ENCODE data around the gene FAM216A.
"Not testable (repeated sequence)": the region's sequence is repeated elsewhere in the genome, so short reads cannot be mapped to it uniquely, and the experiment has no call there.

FAM216A gene

GRCh38 chr12:110449799-110450497 lies 18.7 kb upstream of the FAM216A start, which contains the start of gene ARPC3:
Gene ARPC3, minus strand, starts transcription at chr12:110450337. Its CDS starts 77 bp downstream, at chr12:110450260.
- peaks cover 31% of the 10 kb centered on the region for H3K4me1 ChIP-seq
- peaks cover 46% of the 10 kb centered on the region for H4K20me1 ChIP-seq
- H3K9ac ChIP-seq: peak within 1 kb of the TSS; percentile 97
- TF ChIP-seq Cebpa-rat (IDR thresholded peaks at IDR 0.05): no peak
- no peaks in the 10 kb centered on the region for H3K27me3 ChIP-seq
- peak within 1 kb of the TSS; percentile 93 for H3K4me2 ChIP-seq
- no peaks in the 10 kb centered on the region for H3K9me3 ChIP-seq
- H3K4me3 ChIP-seq: peak within 1 kb of the TSS; percentile 86
- peak within 1 kb of the TSS; percentile 98 for H3K27ac ChIP-seq
- peaks cover 68% of the 10 kb centered on the region for H3K36me3 ChIP-seq

- H3K9ac ChIP-seq: no peak overlapping the region
Measured at GRCh38 chr12:110451263-110451662, 17.4 kb upstream of the FAM216A start.

DNA sequence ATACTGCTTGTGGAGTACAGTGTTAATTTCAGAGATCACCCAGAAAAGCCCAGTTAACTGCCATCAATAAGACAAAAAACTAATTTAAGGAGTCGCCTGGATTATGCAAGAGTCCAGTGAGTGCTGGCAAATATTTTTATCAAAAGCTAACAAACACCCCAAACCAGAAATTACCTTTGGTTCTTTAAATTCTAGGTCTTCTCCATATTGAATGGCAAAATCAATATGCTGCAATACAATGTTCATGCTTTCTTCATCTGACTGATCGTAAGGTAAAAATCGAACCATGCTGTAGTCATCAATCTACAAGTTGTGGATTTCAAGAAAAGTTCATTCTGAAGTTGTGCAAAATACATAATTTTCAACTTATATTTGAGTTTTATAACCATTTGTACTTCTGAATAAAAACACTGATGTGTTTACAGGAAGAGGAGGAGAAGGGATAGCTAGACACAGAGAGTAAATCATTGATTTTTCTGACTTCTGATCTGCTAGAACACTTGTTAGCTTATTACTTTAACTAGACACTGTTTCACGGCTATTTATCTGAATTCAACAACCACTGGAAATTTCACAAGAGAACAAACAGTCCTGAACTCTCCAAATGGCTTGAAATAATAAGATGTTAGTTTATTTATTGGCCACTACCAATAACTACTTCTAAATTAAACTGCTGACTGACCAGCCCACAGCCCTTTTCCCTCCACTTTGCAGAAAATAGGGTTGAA lies 14.9 kb upstream of the FAM216A start:
- Histone ChIP-seq H3K9ac (no peak overlapping the region; the same call in 1 of the 2 replicates), H3K36me3 (peaks cover 64% of the 10 kb centered on the region), H3K4me2 (no peak overlapping the region), H3K4me1 (peaks cover 47% of the 10 kb centered on the region), H3K9me3 (no peaks in the 10 kb centered on the region), H4K20me1 (peaks cover 9% of the 10 kb centered on the region), H3K4me3 (no peak overlapping the region), H3K27me3 (no peaks in the 10 kb centered on the region), H3K27ac (no peak overlapping the region)
- TF ChIP-seq Cebpa-rat (IDR thresholded peaks at IDR 0.05): no peak

More at GRCh38 chr12:110451263-110451662, 17.4 kb upstream of the FAM216A start:
- peaks cover 65% of the 10 kb centered on the region for H3K36me3 ChIP-seq
- no peak overlapping the region for H3K4me2 ChIP-seq
- H4K20me1 ChIP-seq: peaks cover 32% of the 10 kb centered on the region
- TF ChIP-seq Cebpa-rat (IDR thresholded peaks at IDR 0.05): no peak
- H3K4me1 ChIP-seq: peaks cover 44% of the 10 kb centered on the region
- H3K27ac ChIP-seq: no peak overlapping the region
- H3K4me3 ChIP-seq: no peak overlapping the region
- H3K27me3 ChIP-seq: no peaks in the 10 kb centered on the region
- no peaks in the 10 kb centered on the region for H3K9me3 ChIP-seq

- H4K20me1 ChIP-seq: no peaks in the 10 kb centered on the region
- H3K27me3 ChIP-seq: no peaks in the 10 kb centered on the region
- no peak overlapping the region for H3K9ac ChIP-seq
- H3K9me3 ChIP-seq: no peaks in the 10 kb centered on the region
- no peak overlapping the region for H3K4me2 ChIP-seq
- peaks cover 33% of the 10 kb centered on the region for H3K4me1 ChIP-seq
- no peak overlapping the region for H3K27ac ChIP-seq
- TF ChIP-seq Cebpa-rat (IDR thresholded peaks at IDR 0.05): no peak
- H3K36me3 ChIP-seq: peaks cover 92% of the 10 kb centered on the region
- no peak overlapping the region for H3K4me3 ChIP-seq
Measured at GRCh38 chr12:110458756-110459155, 9.9 kb upstream of the FAM216A start.

- not testable (repeated sequence) for H3K27ac ChIP-seq, H3K9me3 ChIP-seq, H3K9ac ChIP-seq, H3K4me2 ChIP-seq, H3K4me3 ChIP-seq, H3K27me3 ChIP-seq, H4K20me1 ChIP-seq
- H3K4me1 ChIP-seq: peaks cover 22% of the 10 kb centered on the region
- H3K36me3 ChIP-seq: peaks cover 90% of the 10 kb centered on the region
Measured at GRCh38 chr12:110461189-110461588, 7.5 kb upstream of the FAM216A start.

DNA sequence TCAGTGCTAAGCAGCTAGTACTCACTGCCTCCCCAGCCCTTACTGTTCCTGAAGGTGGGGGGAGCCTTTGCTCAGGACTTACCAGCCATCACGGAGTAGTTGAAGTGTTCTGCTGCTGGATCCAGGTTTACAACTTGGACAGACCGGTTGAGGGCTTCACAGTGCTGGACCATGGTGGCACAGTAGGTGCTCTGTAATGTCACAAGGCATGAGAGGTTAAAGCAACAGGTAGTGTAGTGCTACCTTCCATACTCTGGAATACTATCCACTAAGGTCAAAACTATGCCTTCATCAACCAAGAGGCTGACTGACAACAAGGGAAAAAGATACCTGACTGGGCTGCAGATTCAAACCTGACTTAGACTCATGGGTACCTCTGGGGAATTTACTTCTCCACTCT lies 3.6 kb upstream of the FAM216A start:
- H3K4me2 ChIP-seq: no peak overlapping the region
- H3K27me3 ChIP-seq: no peaks in the 10 kb centered on the region
- H4K20me1 ChIP-seq: peaks cover 18% of the 10 kb centered on the region; the same call in 1 of the 2 replicates
- TF ChIP-seq Cebpa-rat (IDR thresholded peaks at IDR 0.05): no peak
- peaks cover 23% of the 10 kb centered on the region for H3K4me1 ChIP-seq
- H3K36me3 ChIP-seq: peaks cover 57% of the 10 kb centered on the region
- H3K27ac ChIP-seq: no peak overlapping the region
- no peaks in the 10 kb centered on the region for H3K9me3 ChIP-seq
- H3K4me3 ChIP-seq: no peak overlapping the region
- H3K9ac ChIP-seq: no peak overlapping the region; the same call in 1 of the 2 replicates

- H3K4me3 ChIP-seq, H3K27ac ChIP-seq, H3K27me3 ChIP-seq, H3K9me3 ChIP-seq, H3K4me2 ChIP-seq, H3K9ac ChIP-seq: not testable (repeated sequence)
- H3K36me3 ChIP-seq: peaks cover 54% of the 10 kb centered on the region
- peaks cover 30% of the 10 kb centered on the region for H3K4me1 ChIP-seq
- peaks cover 18% of the 10 kb centered on the region; the same call in 1 of the 2 replicates for H4K20me1 ChIP-seq
Measured at GRCh38 chr12:110465765-110466164, 2.9 kb upstream of the FAM216A start.

- H3K4me3 ChIP-seq: peak overlapping the region; percentile 80
- H3K4me2 ChIP-seq: peak overlapping the region; percentile 92
- no peaks in the 10 kb centered on the region for H3K9me3 ChIP-seq
- no peaks in the 10 kb centered on the region for H3K27me3 ChIP-seq
- peak overlapping the region; percentile 96 for H3K9ac ChIP-seq
- H3K4me1 ChIP-seq: peaks cover 33% of the 10 kb centered on the region
- H3K36me3 ChIP-seq: peaks cover 47% of the 10 kb centered on the region
- no peak for TF ChIP-seq Cebpa-rat (IDR thresholded peaks at IDR 0.05)
- no peak overlapping the region for H3K27ac ChIP-seq
- peaks cover 18% of the 10 kb centered on the region; the same call in 1 of the 2 replicates for H4K20me1 ChIP-seq
Measured at GRCh38 chr12:110466791-110467190, 1.9 kb upstream of the FAM216A start.

DNA sequence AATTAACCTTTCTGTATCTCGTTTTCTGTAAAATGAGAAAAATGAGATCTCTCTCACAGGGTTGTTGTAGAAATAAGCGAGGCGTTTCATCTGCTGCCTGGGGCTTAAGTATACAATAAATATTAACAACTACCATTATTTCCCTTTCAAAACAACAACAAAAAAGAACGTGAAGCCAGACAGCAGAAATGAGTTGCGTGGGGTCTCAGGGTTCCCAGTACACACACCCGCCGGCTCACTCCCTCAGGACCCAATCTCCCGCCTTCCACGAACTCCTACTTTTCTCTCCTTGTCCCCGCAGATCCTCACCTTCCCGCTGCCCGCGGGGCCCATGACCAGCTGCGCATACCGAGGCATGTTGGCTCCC lies 815 bp upstream of the FAM216A start:
- Histone ChIP-seq H3K4me2 (peak overlapping the region; percentile 92), H4K20me1 (peaks cover 21% of the 10 kb centered on the region; the same call in 1 of the 2 replicates), H3K27me3 (no peaks in the 10 kb centered on the region), H3K4me1 (peaks cover 43% of the 10 kb centered on the region), H3K4me3 (peak overlapping the region; percentile 80), H3K36me3 (peaks cover 45% of the 10 kb centered on the region), H3K9ac (peak overlapping the region; percentile 96), H3K9me3 (no peaks in the 10 kb centered on the region), H3K27ac (peak overlapping the region; percentile 99)
- no peak for TF ChIP-seq Cebpa-rat (IDR thresholded peaks at IDR 0.05)

DNA sequence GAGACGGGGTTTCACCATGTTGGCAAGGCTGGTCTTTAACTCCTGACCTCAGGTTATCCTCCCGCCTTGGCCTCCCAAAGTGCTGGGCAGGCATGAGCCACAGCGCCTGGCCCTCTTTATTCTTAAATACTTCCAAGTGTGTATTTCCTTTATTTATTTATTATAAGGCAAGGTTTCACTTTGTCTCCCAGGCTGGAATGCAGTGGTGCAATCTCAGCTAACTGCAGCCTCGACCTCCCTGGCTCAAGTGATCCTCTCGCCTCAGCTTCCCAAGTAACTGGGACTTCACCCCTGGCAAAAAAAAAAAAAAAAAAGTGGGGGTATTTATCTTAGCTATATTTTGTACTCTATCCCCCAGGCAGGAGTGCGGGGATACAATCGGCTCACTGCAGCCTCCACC lies 6.8 kb downstream of the FAM216A start:
- Histone ChIP-seq H3K36me3 (peaks cover 85% of the 10 kb centered on the region), H3K4me1 (peaks cover 23% of the 10 kb centered on the region), H3K27me3 (no peaks in the 10 kb centered on the region), H3K27ac (no peak overlapping the region), H3K4me3 (no peak overlapping the region), H3K9ac (no peak overlapping the region), H3K9me3 (no peaks in the 10 kb centered on the region), H4K20me1 (peaks cover 55% of the 10 kb centered on the region), H3K4me2 (no peak overlapping the region)
- no peak for TF ChIP-seq Cebpa-rat (IDR thresholded peaks at IDR 0.05)

Data from BLaER1 (cell line).